ENCODE measurements around the gene CCDC92B. TPM values are rescaled to one million over a fixed set of nuclear protein-coding genes. Genes with fewer than 3 reads are reported as not detected.

CCDC92B gene
- total and polyA plus RNA-seq, 9 of the 15 experiments (the other 6 are each of a cell fraction or from before 2014, with no cell fraction given), result not detected

DNA sequence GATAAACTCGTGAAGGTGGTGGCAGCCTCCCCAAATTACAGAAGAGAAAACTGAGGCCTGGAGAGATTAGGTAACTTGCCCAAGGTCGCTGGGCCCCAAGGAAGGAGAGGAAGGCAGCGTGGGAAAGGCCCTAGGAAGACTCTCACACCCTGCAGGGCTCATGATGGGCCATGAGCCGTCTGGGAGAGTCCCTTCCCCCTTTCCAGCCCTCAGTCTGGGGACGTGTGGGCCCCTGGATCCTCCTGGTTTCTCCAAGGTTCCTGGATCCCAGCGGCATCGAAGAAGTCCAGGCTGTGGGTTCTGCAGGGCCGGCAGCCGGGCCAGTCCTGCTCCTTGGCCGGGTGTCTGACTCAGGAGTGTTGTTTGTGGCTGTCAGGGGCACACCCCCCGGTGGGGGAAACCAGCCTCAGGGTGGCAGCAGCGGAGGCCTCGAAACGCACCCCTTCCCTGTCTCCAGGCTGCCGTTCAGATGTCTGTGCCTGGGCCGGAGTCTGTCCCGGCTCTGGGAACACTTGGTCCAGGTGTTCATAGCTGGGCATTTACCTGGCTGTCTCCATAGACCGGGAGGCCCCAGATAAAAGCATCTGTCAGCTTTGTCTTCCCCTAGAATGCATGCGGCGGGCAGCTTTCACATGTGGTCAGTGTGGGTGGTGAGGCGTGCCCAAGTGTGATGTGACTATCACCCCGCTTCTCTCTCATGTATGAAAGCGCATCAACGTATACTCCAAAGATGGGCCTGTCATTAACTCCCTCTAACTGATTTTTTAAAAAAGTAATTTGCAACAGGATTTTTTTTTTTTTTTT is 43.1 kb upstream of the CCDC92B start:
- WGBS (ENCODE audit: insufficient coverage, low coverage, missing lambda C conversion rate), result 22% methylated on average over 19 of the region's 24 CpGs
- Histone ChIP-seq H3K27ac (ENCODE audit: extremely low read depth, low read depth, low read length) (no peak overlapping the region), H2AFZ (ENCODE audit: low read depth, low read length) (no peak overlapping the region), H3K4me3 (no peak overlapping the region), H3K9me1 (ENCODE audit: control insufficient read depth, insufficient read depth, low read length) (no peaks in the 10 kb centered on the region), H3K36me3 (ENCODE audit: control insufficient read depth, insufficient read depth, low read length) (no peaks in the 10 kb centered on the region), H3K4me1 (replicated peaks in 1 of 2; ENCODE audit: control insufficient read depth in 2 of 2, insufficient read depth in 2 of 2, low read length in 2 of 2) (peaks cover 0 to 11% of the 10 kb centered on the region in 2 experiments; a peak in 1 of 5 replicates), H3K27me3 (ENCODE audit: control insufficient read depth in 2 of 2, insufficient read depth in 2 of 2, low read length in 2 of 2) (peaks cover 7 to 47% of the 10 kb centered on the region in 2 experiments), H4K20me1 (replicated peaks; ENCODE audit: control insufficient read depth, insufficient read depth, low read length) (no peaks in the 10 kb centered on the region), H3K79me2 (ENCODE audit: control insufficient read depth, insufficient read depth, low read length) (no peaks in the 10 kb centered on the region), H3K9ac (ENCODE audit: insufficient read depth in 1 of 2, low read depth in 2 of 2, low read length in 2 of 2) (no peak overlapping the region), H3K4me2 (ENCODE audit: insufficient read depth, low read length) (no peak overlapping the region), H3K9me3 (replicated peaks; ENCODE audit: control insufficient read depth, insufficient read depth, low read depth, low read length) (no peaks in the 10 kb centered on the region)
- no peak for TF ChIP-seq KLF1 (tag; IDR thresholded peaks at IDR 0.05)
- no peak for TF ChIP-seq HDAC1 (IDR thresholded peaks at IDR 0.05)
- no peak for TF ChIP-seq FOXA3 (CRISPR knock-in tag; conservative IDR thresholded peaks at IDR 0.05 in 1 of 2, IDR thresholded peaks at IDR 0.05 in 1 of 2)
- TF ChIP-seq, protein P1, sequence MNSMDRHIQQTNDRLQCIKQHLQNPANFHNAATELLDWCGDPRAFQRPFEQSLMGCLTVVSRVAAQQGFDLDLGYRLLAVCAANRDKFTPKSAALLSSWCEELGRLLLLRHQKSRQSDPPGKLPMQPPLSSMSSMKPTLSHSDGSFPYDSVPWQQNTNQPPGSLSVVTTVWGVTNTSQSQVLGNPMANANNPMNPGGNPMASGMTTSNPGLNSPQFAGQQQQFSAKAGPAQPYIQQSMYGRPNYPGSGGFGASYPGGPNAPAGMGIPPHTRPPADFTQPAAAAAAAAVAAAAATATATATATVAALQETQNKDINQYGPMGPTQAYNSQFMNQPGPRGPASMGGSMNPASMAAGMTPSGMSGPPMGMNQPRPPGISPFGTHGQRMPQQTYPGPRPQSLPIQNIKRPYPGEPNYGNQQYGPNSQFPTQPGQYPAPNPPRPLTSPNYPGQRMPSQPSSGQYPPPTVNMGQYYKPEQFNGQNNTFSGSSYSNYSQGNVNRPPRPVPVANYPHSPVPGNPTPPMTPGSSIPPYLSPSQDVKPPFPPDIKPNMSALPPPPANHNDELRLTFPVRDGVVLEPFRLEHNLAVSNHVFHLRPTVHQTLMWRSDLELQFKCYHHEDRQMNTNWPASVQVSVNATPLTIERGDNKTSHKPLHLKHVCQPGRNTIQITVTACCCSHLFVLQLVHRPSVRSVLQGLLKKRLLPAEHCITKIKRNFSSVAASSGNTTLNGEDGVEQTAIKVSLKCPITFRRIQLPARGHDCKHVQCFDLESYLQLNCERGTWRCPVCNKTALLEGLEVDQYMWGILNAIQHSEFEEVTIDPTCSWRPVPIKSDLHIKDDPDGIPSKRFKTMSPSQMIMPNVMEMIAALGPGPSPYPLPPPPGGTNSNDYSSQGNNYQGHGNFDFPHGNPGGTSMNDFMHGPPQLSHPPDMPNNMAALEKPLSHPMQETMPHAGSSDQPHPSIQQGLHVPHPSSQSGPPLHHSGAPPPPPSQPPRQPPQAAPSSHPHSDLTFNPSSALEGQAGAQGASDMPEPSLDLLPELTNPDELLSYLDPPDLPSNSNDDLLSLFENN (IDR thresholded peaks at IDR 0.05; ENCODE audit: low read depth in 2 of 2, low read length in 2 of 2), result no peak
- no peak for TF ChIP-seq ZNF175 (CRISPR knock-in tag; IDR thresholded peaks at IDR 0.05; ENCODE audit: low read depth)
- no peak for TF ChIP-seq HNRNPL (IDR thresholded peaks at IDR 0.05; ENCODE audit: low read depth, low read length)
- FAIRE-seq (no peak), ATAC-seq (no peak), DNase-seq (ENCODE audit: extremely low read depth in 1 of 4, low spot score in 3 of 4) (no peak)
- in situ Hi-C loops (cut with MboI), result no loop called here
- intact Hi-C loops (cut with micrococcal nuclease), result no loop called here
- CTCF ChIA-PET (ENCODE audit: low intra/inter-chr PET ratio), result no interaction called here
- POLR2A ChIA-PET, result no interaction called here
- BruUV-seq (replicated peaks), result no TSS peak
